ENCODE results near the gene ANXA9. TPM values are rescaled to one million over a fixed set of nuclear protein-coding genes. Genes with fewer than 3 reads are reported as not detected.

Gene ANXA9
- total and polyA plus RNA-seq, 2 donors (not counting 1 experiment from before 2014, with no cell fraction given): 0.07 to 0.62 TPM

DNA sequence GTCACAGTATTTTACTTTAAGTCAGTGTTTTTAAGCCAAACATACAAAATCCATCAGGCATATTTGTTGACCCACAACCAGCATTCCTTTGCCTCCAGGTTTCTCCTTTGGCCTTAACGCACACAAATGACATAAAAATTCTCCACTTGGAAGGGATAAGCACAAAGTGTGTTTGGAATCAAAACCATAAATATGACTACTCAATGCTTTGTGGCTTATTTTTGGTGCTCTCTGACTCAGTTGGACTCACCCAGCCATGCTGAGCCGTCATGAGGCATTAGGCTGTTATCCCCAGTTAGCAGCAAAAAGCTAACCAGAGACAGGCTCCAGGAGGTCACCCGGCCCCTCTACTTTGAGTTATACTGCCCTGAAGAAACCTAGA, 27.1 kb downstream of the ANXA9 start:
- Histone ChIP-seq H2AFZ (ENCODE audit: insufficient read depth, low read depth, low read length, poor library complexity, severe bottlenecking) (peak overlapping the region; percentile 99), H4K20me1 (ENCODE audit: control insufficient read depth, insufficient read depth, low read length, poor library complexity, severe bottlenecking) (no peaks in the 10 kb centered on the region), H3K79me2 (ENCODE audit: control insufficient read depth, insufficient read depth, low read length) (peaks cover 73% of the 10 kb centered on the region), H3K4me3 (ENCODE audit: control extremely low read depth in 1 of 5, extremely low read depth in 1 of 5, insufficient read depth in 1 of 5, low read depth in 2 of 5, low read length in 4 of 5) (peak overlapping the region; percentile 74 to 98 (median 85)), H3K27ac (ENCODE audit: low read length in 2 of 2) (peak overlapping the region in 1 of 2 donors; percentile 95), H3K36me3 (replicated peaks in 1 of 2; ENCODE audit: control extremely low read depth in 1 of 2, control insufficient read depth in 1 of 2, extremely low read depth in 1 of 2, insufficient read depth in 2 of 2, low read length in 1 of 2) (peaks cover 3 to 10% of the 10 kb centered on the region in 2 experiments), H3K27me3 (replicated peaks in 1 of 4; ENCODE audit: control extremely low read depth in 1 of 4, control insufficient read depth in 3 of 4, insufficient read depth in 4 of 4, low read length in 3 of 4) (no peaks in the 10 kb centered on the region), H3K4me1 (ENCODE audit: control insufficient read depth in 2 of 2, insufficient read depth in 2 of 2, low read length in 2 of 2) (peaks cover 39 to 49% of the 10 kb centered on the region in 2 donors), H3K4me2 (replicated peaks; ENCODE audit: low read depth, low read length, poor library complexity, severe bottlenecking) (peak overlapping the region; percentile 97), H3K9ac (ENCODE audit: low read length) (peak overlapping the region; percentile 98), H3K9me3 (ENCODE audit: control extremely low read depth in 1 of 3, control insufficient read depth in 2 of 3, insufficient read depth in 1 of 3, low read length in 2 of 3) (no peaks in the 10 kb centered on the region)
- Mint-ChIP-seq H3K27me3 (no peaks in the 10 kb centered on the region), H3K4me3 (peak overlapping the region; percentile 90), H3K4me1 (peaks cover 64% of the 10 kb centered on the region), H3K27ac (peak overlapping the region; percentile 94), H3K9me3 (ENCODE audit: insufficient read depth) (no peaks in the 10 kb centered on the region)
- ATAC-seq (ENCODE audit: low read depth): no peak
- POLR2A ChIA-PET: interaction anchor here (0.5 to 1.5 kb wide), 2 partner anchors 51 to 1081 kb away, joined by 3 to 4 read pairs; partner anchors contain the start of gene MLLT11
- CTCF ChIA-PET: interaction anchor here (0.8 kb wide), 1 partner anchor 15 kb away, joined by 3 read pairs; no protein-coding TSS in a partner anchor
- DNase-seq: no peak
- WGBS (ENCODE audit: insufficient coverage): 67% methylated on average over 2 of the region's 3 CpGs
- intact Hi-C loops (cut with micrococcal nuclease): loop anchor here (5.0 kb wide), 1 partner anchor 447 kb away; no protein-coding TSS in a partner anchor
- TF ChIP-seq, protein P1, sequence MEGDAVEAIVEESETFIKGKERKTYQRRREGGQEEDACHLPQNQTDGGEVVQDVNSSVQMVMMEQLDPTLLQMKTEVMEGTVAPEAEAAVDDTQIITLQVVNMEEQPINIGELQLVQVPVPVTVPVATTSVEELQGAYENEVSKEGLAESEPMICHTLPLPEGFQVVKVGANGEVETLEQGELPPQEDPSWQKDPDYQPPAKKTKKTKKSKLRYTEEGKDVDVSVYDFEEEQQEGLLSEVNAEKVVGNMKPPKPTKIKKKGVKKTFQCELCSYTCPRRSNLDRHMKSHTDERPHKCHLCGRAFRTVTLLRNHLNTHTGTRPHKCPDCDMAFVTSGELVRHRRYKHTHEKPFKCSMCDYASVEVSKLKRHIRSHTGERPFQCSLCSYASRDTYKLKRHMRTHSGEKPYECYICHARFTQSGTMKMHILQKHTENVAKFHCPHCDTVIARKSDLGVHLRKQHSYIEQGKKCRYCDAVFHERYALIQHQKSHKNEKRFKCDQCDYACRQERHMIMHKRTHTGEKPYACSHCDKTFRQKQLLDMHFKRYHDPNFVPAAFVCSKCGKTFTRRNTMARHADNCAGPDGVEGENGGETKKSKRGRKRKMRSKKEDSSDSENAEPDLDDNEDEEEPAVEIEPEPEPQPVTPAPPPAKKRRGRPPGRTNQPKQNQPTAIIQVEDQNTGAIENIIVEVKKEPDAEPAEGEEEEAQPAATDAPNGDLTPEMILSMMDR (IDR thresholded peaks at IDR 0.05): no peak
- TF ChIP-seq EZH2 (IDR thresholded peaks at IDR 0.05; ENCODE audit: borderline replicate concordance, insufficient read depth, low read depth, low read length, poor library complexity, severe bottlenecking): no peak

DNA sequence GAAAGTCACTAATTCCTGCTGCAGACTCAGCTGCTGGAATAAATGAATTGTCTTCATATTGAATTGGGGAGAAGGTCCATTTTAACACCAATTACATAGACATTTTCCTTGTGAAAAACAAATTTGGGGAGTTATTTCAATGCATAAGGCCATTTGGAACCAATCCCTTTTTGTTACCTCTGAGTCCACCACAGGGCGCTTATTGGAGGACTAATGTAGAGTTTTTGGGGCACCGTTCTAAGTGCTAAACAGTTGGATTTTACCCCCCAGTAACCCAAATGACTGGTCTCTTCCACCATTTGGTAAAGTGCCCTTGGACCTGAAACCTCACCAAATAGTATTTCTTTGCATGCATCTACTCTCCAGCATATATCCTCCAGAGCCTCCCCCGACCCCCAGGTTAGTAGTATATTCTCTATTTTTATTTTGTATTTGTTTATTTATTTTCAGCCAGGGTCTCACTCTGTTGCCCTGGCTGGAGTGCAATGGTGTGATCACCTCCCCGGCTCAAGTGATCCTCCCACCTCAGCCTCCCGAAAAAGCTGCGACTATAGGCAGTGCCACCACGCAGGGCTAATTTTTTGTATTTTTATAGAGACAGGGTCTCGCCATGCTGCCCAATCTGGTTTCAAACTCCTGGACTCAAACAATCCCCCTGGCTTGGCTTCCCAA, 27.7 kb downstream of the ANXA9 start:
- Histone ChIP-seq H3K27me3 (replicated peaks in 1 of 4; ENCODE audit: control extremely low read depth in 1 of 4, control insufficient read depth in 3 of 4, insufficient read depth in 4 of 4, low read length in 3 of 4) (no peaks in the 10 kb centered on the region), H3K79me2 (ENCODE audit: control insufficient read depth, insufficient read depth, low read length) (peaks cover 77% of the 10 kb centered on the region), H3K27ac (ENCODE audit: low read length in 2 of 2) (no peak overlapping the region), H3K4me2 (replicated peaks; ENCODE audit: low read depth, low read length, poor library complexity, severe bottlenecking) (peak overlapping the region; percentile 97), H3K9me3 (ENCODE audit: control extremely low read depth in 1 of 3, control insufficient read depth in 2 of 3, insufficient read depth in 1 of 3, low read length in 2 of 3) (no peaks in the 10 kb centered on the region), H3K9ac (ENCODE audit: low read length) (no peak overlapping the region), H4K20me1 (ENCODE audit: control insufficient read depth, insufficient read depth, low read length, poor library complexity, severe bottlenecking) (no peaks in the 10 kb centered on the region), H3K4me1 (ENCODE audit: control insufficient read depth in 2 of 2, insufficient read depth in 2 of 2, low read length in 2 of 2) (peaks cover 39 to 46% of the 10 kb centered on the region in 2 donors), H3K4me3 (ENCODE audit: control extremely low read depth in 1 of 5, extremely low read depth in 1 of 5, insufficient read depth in 1 of 5, low read depth in 2 of 5, low read length in 4 of 5) (no peak overlapping the region), H2AFZ (ENCODE audit: insufficient read depth, low read depth, low read length, poor library complexity, severe bottlenecking) (no peak overlapping the region), H3K36me3 (replicated peaks in 1 of 2; ENCODE audit: control extremely low read depth in 1 of 2, control insufficient read depth in 1 of 2, extremely low read depth in 1 of 2, insufficient read depth in 2 of 2, low read length in 1 of 2) (peaks cover 3 to 10% of the 10 kb centered on the region in 2 experiments)
- H3K27ac Mint-ChIP-seq: no peak overlapping the region
- peaks cover 60% of the 10 kb centered on the region for H3K4me1 Mint-ChIP-seq
- WGBS (ENCODE audit: insufficient coverage): 100% methylated on average over 1 of the region's 8 CpGs
- ChIA-PET POLR2A (interaction anchor here (0.5 to 1.5 kb wide), 3 partner anchors 50 to 1082 kb away, joined by 3 to 7 read pairs (median 4); partner anchors contain the start of gene MLLT11), CTCF (interaction anchor here (0.7 to 0.8 kb wide), 3 partner anchors 15 to 723 kb away, joined by 3 to 8 read pairs (median 3); no protein-coding TSS in a partner anchor)
- H3K27me3 Mint-ChIP-seq: no peaks in the 10 kb centered on the region
- ATAC-seq (ENCODE audit: low read depth): no peak
- H3K9me3 Mint-ChIP-seq (ENCODE audit: insufficient read depth): no peaks in the 10 kb centered on the region
- intact Hi-C loops (cut with micrococcal nuclease): loop anchor here (5.0 kb wide), 1 partner anchor 448 kb away; no protein-coding TSS in a partner anchor
- TF ChIP-seq, protein P1 (IDR thresholded peaks at IDR 0.05): no peak
- no peak for TF ChIP-seq EZH2 (IDR thresholded peaks at IDR 0.05; ENCODE audit: borderline replicate concordance, insufficient read depth, low read depth, low read length, poor library complexity, severe bottlenecking)
- no peak for DNase-seq
- peak overlapping the region; percentile 90 for H3K4me3 Mint-ChIP-seq

Data from B cell (primary cell).